H1 (cell line): ENCODE data around the gene SEC16A. TPM values are rescaled to one million over a fixed set of nuclear protein-coding genes. Genes with fewer than 3 reads are reported as not detected.

ENCODE experiments used
- POLR2A ChIP-seq, 2 experiments: IDR thresholded peaks; 1 replicate in 1 of 2; 2 replicates in 1 of 2; pipeline ENCODE4 v1.6.1; 2011; ENCODE audit warnings: low read depth in 2 of 2, low read length in 2 of 2, mild to moderate bottlenecking in 2 of 2; ENCODE audit errors: control extremely low read depth in 1 of 2
- RNF2 ChIP-seq: fragments of 200-900, 300-1000 bp; sonication (generic); IDR thresholded peaks from 2 replicates; pipeline ENCODE4 v1.7.1; 2016; ENCODE audit warnings: borderline replicate concordance, low read depth, mild to moderate bottlenecking, antibody characterized with exemption, low read length; ENCODE audit not compliant: poor library complexity, severe bottlenecking; ENCODE audit errors: missing control alignments
- polyA plus RNA-seq, 7 experiments: library from polyadenylated mRNA; depleted of rRNA in 3 of 7; stranded (reverse) in 5 of 7; unstranded in 2 of 7; fragments of >200 nt in 5 of 7; fragments of 200-250 nt in 2 of 7; gene quantifications; 1 replicate in 5 of 7; 2 replicates in 1 of 7; 4 replicates in 1 of 7; pipeline versions ENCODE4 v1.2.1 to v1.2.3, GENCODE V29; 2011 to 2013; ENCODE audit warnings: missing spikeins in 2 of 7, mixed read lengths in 2 of 7
- total RNA-seq: library from RNA; stranded (reverse); fragmentation: NEBNext Ultra II Directional; extraction: Animal tissue kit (Norgen Biotek cat#: 25700); gene quantifications from 2 replicates; pipeline ENCODE4 v1.2.1, GENCODE V29; 2021

The SEC16A gene
- total and polyA plus RNA-seq, 2 of the 8 experiments (the other 6 are each of a cell fraction or from before 2014, with no cell fraction given): 21.6 to 49.0 TPM

GRCh38 chr9:136497916-136498695 lies 15.3 kb upstream of the SEC16A start (continued):
- TF ChIP-seq RNF2 (no peak), POLR2A (IDR thresholded peaks at IDR 0.05; ENCODE audit: control extremely low read depth in 1 of 2, low read depth in 2 of 2, low read length in 2 of 2) (no peak)
